ENCODE results near the gene ATP8A2. TPM values are rescaled to one million over a fixed set of nuclear protein-coding genes. Genes with fewer than 3 reads are reported as not detected.

Gene ATP8A2
- total and polyA plus RNA-seq, 2 of the 8 experiments (the other 6 are each of a cell fraction or from before 2014, with no cell fraction given): 2.4 to 8.3 TPM

- no peak for TF ChIP-seq ZNF274 (IDR thresholded peaks at IDR 0.05; ENCODE audit: borderline replicate concordance, extremely low read depth, low read length)
Observed at GRCh38 chr13:25973576-25973975, 601.8 kb downstream of the ATP8A2 start (continued).

Measured in H1 (cell line).